Activated T-helper 2 cell treated with anti-CD3 and anti-CD28 coated beads, Interferon-gamma antibody, Interleukin-2, Interleukin-4, amounts not matched to agents 10 μg/mL and 5 μg/mL and 100 μg/mL, durations not matched to agents 14 hours and 24 hours and 36 hours (primary cell): Measurements from ENCODE around the gene EFR3B. TPM values are rescaled to one million over a fixed set of nuclear protein-coding genes. Genes with fewer than 3 reads are reported as not detected.
"Not testable (repeated sequence)": the region's sequence is repeated elsewhere in the genome, so short reads cannot be mapped to it uniquely, and the experiment has no call there.

Source experiments
- DNase-seq: peaks from one replicate; pipeline ENCODE4 v3.0.0; 2021; ENCODE audit warnings: low spot score
- H3K27ac Mint-ChIP-seq: one replicate; pipeline ENCODE4 v1.8.0; 2021; ENCODE audit warnings: mixed read lengths
- H3K27me3 Mint-ChIP-seq: one replicate; pipeline ENCODE4 v1.8.0; 2021; ENCODE audit warnings: low read depth, mixed read lengths
- H3K36me3 Mint-ChIP-seq: one replicate; pipeline ENCODE4 v1.8.0; 2021; ENCODE audit warnings: low read depth, mixed read lengths
- H3K4me1 Mint-ChIP-seq: one replicate; pipeline ENCODE4 v1.8.0; 2021; ENCODE audit warnings: low read depth, mixed read lengths
- H3K4me3 Mint-ChIP-seq: one replicate; pipeline ENCODE4 v1.8.0; 2021; ENCODE audit warnings: low read depth, mild to moderate bottlenecking, moderate library complexity, mixed read lengths
- H3K9me3 Mint-ChIP-seq: one replicate; pipeline ENCODE4 v1.8.0; 2021; ENCODE audit warnings: mixed read lengths
- intact Hi-C: fragments of 100-400 bp; cut with micrococcal nuclease; formaldehyde crosslinking; loops from one replicate; pipeline ENCODE4 v1.15.1; 2023
- total RNA-seq: library from RNA; stranded (reverse); gene quantifications from 2 replicates; pipeline ENCODE4 v1.2.3, GENCODE V29; 2022

The EFR3B gene
- total RNA-seq, 1 donor from 2014 or later, result 0.46 TPM

DNA sequence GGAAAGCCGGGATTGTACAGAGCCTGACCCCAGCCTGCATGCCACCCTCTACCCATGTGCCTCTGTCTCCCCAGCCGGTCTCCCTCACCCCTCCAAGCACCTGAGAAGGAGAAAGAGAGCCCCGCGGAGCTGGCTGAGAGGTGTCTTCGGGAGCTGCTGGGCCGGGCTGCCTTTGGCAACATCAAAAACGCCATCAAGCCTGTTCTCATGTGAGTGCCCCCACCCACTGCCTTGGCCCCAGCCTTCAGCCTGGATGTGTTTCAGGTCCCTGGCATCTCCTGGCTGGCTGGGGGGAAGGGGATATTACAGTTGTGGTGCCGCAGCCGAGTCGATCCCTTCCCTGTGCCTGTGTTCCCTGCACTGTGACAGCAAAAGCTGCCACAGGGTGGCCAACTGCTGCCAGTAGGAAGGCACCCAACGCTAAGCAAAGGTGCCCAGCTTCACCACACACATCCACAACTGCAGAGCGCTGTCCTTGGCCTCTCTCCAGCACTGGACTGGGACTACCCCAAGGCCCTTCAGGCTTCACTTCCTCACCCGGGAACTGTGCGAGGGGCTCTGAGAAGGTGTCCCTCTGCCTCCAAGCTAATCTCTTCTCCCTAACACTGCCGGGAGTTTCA is 88.1 kb downstream of the EFR3B start:
- peaks cover 45% of the 10 kb centered on the region for H3K27me3 Mint-ChIP-seq
- H3K4me1 Mint-ChIP-seq, result peaks cover 2% of the 10 kb centered on the region
- H3K27ac Mint-ChIP-seq, result no peak overlapping the region
- no peak for DNase-seq
- intact Hi-C loops, result loop anchor here (1.0 to 10.0 kb wide), 3 partner anchors 65 to 719 kb away; no protein-coding TSS in a partner anchor
- H3K36me3 Mint-ChIP-seq, result no peaks in the 10 kb centered on the region
- H3K4me3 Mint-ChIP-seq, result no peak overlapping the region
- H3K9me3 Mint-ChIP-seq, result no peaks in the 10 kb centered on the region

DNA sequence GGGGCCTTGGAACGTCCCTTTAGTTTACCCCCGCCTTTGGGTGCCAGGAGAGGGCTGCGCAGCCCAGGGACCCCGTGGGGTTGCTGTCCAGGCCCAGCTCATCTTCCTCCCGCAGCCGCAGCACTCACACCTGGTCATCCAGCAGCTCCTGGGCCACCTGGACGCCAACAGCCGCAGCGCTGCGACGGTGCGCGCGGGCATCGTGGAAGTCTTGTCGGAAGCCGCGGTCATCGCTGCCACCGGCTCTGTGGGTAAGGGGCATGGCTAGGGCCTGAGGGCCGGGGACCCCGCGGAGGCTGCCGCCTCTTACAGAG is 89.3 kb downstream of the EFR3B start:
- Mint-ChIP-seq H3K36me3 (no peaks in the 10 kb centered on the region), H3K9me3 (no peaks in the 10 kb centered on the region), H3K4me1 (peaks cover 2% of the 10 kb centered on the region), H3K27ac (no peak overlapping the region), H3K27me3 (peaks cover 53% of the 10 kb centered on the region), H3K4me3 (peak overlapping the region; percentile 45)
- DNase-seq, result no peak
- intact Hi-C loops, result loop anchor here (10.0 kb wide), 1 partner anchor 64 kb away; no protein-coding TSS in a partner anchor

DNA sequence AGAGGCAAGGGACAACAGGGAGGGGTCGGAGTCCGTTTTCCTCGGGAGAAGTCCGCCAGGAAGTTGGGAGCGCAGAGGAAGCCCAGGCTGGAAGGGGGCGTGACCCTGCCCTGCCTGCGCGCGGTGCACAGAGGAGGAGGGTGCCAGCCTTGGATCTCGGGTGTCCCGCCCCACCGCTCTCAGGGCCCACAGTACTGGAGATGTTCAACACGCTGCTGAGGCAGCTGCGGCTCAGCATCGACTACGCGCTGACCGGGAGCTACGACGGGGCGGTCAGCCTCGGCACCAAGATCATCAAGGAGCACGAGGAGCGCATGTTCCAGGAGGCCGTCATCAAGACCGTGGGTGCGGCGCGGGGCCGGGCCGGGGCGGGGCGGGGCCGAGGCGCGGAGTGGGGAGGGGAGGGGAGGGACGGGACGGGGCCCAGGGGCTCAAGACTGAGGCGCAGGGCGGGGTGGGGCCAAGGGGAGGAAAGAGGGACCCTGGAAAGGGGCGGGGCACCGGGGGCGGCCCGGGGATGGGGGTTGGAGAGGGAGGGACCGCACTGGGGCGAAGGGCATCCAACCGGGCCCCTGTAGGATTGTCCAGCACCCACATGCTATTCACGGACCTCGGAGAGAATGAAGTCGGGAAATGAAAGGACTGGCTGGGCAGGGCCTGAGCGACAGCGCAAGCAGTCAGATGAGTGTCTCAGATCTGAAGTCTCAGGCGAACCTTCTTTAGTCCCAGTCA is 89.9 kb downstream of the EFR3B start:
- Mint-ChIP-seq H3K36me3 (no peaks in the 10 kb centered on the region), H3K4me1 (peaks cover 2% of the 10 kb centered on the region), H3K9me3 (no peaks in the 10 kb centered on the region), H3K4me3 (peak overlapping the region; percentile 45), H3K27ac (no peak overlapping the region), H3K27me3 (peaks cover 53% of the 10 kb centered on the region)
- intact Hi-C loops, result loop anchor here (10.0 kb wide), 1 partner anchor 63 kb away; no protein-coding TSS in a partner anchor
- DNase-seq, result no peak

DNA sequence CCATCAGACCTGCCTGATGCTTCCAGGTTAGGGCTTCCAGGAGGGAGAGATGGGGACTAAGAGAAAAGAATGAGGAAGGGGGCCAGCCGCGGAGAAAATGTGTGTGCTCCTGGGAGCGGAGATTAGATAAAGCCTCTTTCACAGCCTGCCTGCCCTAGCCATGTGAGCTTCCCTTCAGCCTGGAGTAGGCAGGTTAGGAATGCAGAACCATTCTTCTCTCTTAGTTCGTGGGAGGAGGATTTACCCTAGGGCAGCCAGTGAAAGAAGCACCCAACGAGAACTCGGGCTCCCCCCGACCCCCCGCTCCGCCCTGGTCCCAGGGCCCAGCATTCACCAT is 90.4 kb downstream of the EFR3B start:
- Mint-ChIP-seq H3K9me3 (no peaks in the 10 kb centered on the region), H3K4me3 (no peak overlapping the region), H3K27me3 (peaks cover 55% of the 10 kb centered on the region), H3K27ac (no peak overlapping the region), H3K36me3 (no peaks in the 10 kb centered on the region), H3K4me1 (peaks cover 2% of the 10 kb centered on the region)
- DNase-seq, result no peak
- intact Hi-C loops, result loop anchor here (10.0 kb wide), 1 partner anchor 63 kb away; no protein-coding TSS in a partner anchor

DNA sequence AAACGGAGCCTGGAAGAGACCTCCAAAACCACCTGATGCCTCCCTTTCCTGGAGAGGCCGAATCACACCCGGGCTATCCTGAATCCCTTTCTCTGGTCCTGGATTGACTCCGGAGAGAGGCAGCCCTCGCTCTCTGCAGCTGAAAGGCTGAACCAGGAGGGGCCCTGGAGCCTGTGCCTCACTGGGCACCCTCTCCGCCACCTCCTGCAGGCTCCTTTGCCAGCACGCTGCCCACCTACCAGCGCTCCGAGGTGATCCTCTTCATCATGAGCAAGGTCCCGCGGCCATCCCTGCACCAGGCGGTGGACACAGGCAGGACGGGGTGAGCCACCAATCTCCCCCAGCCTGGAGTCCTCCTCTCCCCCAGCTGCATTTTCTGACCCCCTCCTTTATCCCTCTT is 90.8 kb downstream of the EFR3B start:
- intact Hi-C loops, result loop anchor here (10.0 kb wide), 1 partner anchor 62 kb away; no protein-coding TSS in a partner anchor
- Mint-ChIP-seq H3K4me3 (no peak overlapping the region), H3K36me3 (no peaks in the 10 kb centered on the region), H3K4me1 (peaks cover 2% of the 10 kb centered on the region), H3K27me3 (peaks cover 55% of the 10 kb centered on the region), H3K9me3 (no peaks in the 10 kb centered on the region), H3K27ac (no peak overlapping the region)
- DNase-seq, result no peak

DNA sequence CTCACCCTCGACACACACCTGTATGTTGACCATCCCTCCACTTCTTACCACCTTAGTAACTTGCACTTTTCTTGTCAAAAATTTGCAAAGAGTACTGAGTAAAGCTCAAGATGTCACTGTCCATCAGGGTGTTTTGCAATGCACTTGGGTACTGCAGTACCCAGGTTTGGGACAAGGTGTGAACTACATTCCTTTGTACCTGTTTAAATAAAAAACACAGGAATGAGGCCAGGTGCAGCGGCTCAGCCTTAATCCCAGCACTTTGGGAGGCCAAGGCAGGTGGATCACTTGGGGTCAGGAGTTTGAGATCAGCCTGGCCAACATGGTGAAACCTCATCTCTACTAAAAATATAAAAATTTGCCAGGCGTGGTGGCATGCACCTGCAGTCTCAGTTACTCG is 98.7 kb downstream of the EFR3B start:
- H3K4me1 Mint-ChIP-seq, H3K27me3 Mint-ChIP-seq, H3K27ac Mint-ChIP-seq, H3K9me3 Mint-ChIP-seq, H3K4me3 Mint-ChIP-seq, DNase-seq, intact Hi-C loops, H3K36me3 Mint-ChIP-seq: not testable (repeated sequence)

DNA sequence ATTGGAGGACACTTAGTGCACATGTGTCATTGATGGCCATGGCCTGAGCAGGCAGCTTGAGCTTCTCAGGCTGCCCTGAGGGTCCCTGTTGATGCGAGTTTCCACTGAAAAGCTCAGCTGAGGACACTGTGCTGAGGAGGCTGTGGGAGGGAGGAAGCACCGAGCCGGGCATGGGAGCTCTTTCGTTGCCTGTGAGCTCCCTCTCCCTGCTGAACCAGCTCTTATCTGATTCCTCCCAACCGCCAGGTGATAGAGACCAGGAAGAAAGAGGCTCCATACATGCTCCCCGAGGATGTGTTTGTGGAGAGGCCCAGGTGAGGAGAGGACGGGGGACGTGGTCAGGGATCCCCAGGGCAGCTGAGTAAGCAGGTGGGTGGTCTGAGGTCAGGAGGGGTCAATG is 99.2 kb downstream of the EFR3B start:
- H3K27me3 Mint-ChIP-seq, result peaks cover 5% of the 10 kb centered on the region
- no peak for DNase-seq
- H3K36me3 Mint-ChIP-seq, result no peaks in the 10 kb centered on the region
- no peaks in the 10 kb centered on the region for H3K9me3 Mint-ChIP-seq
- no peak overlapping the region for H3K4me3 Mint-ChIP-seq
- intact Hi-C loops, result no loop called here
- no peak overlapping the region for H3K27ac Mint-ChIP-seq
- peaks cover 4% of the 10 kb centered on the region for H3K4me1 Mint-ChIP-seq

DNA sequence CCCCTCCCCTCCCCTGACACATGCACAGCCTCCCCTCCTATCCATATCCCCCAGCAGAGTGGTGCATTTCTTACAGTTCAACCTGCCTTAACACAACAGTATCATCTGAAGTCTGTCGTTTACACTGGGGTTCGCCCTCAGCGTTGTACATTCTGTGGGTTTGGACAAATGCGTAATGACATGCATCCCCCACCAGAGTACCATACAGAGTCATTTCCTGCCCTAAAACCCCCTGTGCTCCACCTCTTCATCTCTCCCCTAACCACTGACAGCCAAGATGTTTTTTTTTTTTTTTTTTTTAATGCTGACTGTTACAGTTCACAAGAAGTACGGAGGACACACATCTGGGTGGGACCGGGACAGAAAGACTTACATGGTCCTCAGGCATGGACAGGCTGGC is 103.9 kb downstream of the EFR3B start:
- Mint-ChIP-seq H3K36me3 (no peaks in the 10 kb centered on the region), H3K9me3 (no peaks in the 10 kb centered on the region), H3K27me3 (peaks cover 6% of the 10 kb centered on the region), H3K4me3 (no peak overlapping the region), H3K4me1 (peaks cover 4% of the 10 kb centered on the region), H3K27ac (no peak overlapping the region)
- DNase-seq, result no peak
- intact Hi-C loops, result no loop called here

DNA sequence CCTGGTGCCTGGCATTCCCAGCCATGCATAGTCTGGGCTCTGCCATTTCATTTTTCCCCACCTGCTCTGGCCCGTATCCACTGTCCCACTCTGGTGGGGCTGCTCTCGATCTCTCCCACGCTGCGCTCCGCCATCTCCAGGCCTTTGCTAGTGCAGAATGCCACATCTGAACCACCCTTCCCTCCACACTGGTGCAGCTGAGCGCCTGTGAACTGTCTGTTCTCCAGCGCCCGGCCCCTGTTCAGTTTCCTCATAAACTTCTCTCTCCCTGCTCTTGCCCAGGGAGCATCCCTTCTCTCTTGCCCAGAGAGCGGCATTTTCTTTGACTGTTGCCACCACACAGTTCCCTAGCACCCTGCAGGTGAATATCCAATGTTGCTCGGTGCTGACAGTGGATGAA is 105.0 kb downstream of the EFR3B start:
- DNase-seq, result no peak
- Mint-ChIP-seq H3K27ac (no peak overlapping the region), H3K9me3 (no peaks in the 10 kb centered on the region), H3K4me3 (no peak overlapping the region), H3K27me3 (peaks cover 6% of the 10 kb centered on the region), H3K36me3 (no peaks in the 10 kb centered on the region), H3K4me1 (peaks cover 4% of the 10 kb centered on the region)
- intact Hi-C loops, result no loop called here

DNA sequence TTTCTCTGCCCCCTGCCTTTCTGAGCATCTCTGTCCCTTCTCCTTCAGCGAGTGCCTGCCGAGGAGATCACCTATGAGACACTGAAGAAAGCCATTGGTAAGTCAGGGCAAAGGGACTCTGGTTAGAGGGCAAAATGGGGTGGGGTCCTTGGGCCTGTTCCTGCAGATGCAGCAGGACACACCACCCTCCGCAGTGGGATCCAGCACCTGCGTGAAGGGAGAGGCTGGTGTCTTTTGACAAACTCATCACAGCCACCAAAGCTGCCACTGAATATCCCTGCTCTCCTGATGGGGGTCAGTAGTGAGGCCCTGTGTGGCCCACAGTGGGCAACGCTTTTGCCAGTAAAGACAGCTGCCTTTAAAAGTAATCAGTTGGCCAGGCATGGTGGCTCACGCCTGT is 107.8 kb downstream of the EFR3B start:
- intact Hi-C loops, result no loop called here
- Mint-ChIP-seq H3K27me3 (peaks cover 6% of the 10 kb centered on the region), H3K4me3 (no peak overlapping the region), H3K9me3 (no peaks in the 10 kb centered on the region), H3K4me1 (peaks cover 4% of the 10 kb centered on the region), H3K27ac (no peak overlapping the region), H3K36me3 (no peaks in the 10 kb centered on the region)
- no peak for DNase-seq

DNA sequence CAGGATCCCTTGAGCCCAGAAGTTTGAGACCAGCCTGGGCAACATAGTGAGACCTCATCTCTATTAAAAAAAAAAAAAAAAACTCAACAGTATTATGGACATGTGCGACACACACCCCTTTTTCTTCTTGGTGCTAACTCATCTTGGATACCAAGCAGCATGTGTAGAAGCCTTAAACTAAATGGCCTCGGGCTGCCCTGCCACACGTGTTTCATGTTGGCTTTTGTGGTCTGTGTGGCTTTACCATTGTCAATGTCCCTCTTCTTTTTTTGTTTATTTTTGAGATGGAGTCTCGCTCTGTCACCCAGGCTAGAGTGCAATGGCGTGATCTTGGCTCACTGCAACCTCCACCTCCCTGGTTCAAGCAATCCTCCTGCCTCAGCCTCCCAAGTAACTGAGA is 109.1 kb downstream of the EFR3B start:
- H3K27me3 Mint-ChIP-seq, intact Hi-C loops, H3K36me3 Mint-ChIP-seq, H3K4me1 Mint-ChIP-seq, DNase-seq, H3K27ac Mint-ChIP-seq, H3K9me3 Mint-ChIP-seq, H3K4me3 Mint-ChIP-seq: not testable (repeated sequence)

DNA sequence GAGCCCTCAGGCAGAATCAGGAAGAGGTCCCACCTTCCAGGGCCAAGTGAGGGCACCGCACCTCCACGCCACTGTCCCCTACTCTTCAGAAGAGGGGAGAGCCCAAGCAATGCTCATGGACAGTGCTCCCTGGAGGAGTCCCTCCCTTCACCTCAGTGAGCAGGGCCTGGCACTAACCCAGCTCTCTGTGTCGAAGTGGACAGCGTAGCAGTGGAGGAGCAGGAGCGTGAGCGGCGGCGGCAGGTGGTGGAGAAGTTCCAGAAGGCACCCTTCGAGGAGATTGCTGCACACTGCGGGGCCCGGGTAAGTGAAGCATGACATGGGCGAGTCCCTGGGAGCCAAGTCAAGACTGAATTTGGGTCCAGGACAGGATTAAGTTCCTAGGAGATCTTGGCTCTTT is 109.8 kb downstream of the EFR3B start:
- Mint-ChIP-seq H3K27ac (no peak overlapping the region), H3K27me3 (peaks cover 3% of the 10 kb centered on the region), H3K36me3 (no peaks in the 10 kb centered on the region), H3K4me1 (no peaks in the 10 kb centered on the region), H3K9me3 (no peaks in the 10 kb centered on the region), H3K4me3 (no peak overlapping the region)
- DNase-seq, result no peak
- intact Hi-C loops, result no loop called here

DNA sequence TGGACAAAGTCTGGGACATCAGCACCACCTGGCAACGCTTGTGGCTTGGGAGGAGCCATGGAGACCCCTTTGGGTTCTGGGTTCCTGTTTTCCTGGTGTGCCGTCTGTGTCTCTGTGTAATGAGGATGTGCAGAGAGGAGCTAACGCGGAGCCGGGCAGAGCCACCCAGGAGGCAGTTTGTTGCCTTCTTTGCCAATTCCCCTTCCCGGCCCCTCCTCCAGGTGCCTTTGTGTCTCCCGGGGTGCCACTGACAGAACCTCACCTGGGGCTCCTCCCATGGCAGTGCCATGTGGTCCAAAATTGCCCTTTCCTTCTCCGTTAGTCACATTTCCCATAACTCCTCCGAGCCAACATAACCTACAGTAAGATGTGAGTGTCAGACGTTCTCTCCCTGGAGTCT is 113.5 kb downstream of the EFR3B start:
- Mint-ChIP-seq H3K27me3 (no peaks in the 10 kb centered on the region), H3K4me3 (no peak overlapping the region), H3K9me3 (no peaks in the 10 kb centered on the region), H3K4me1 (peaks cover 12% of the 10 kb centered on the region), H3K36me3 (peaks cover 14% of the 10 kb centered on the region), H3K27ac (no peak overlapping the region)
- intact Hi-C loops, result no loop called here
- no peak for DNase-seq
